Endothelial cell of umbilical vein (primary cell): Measurements from ENCODE around the gene VSTM4. TPM values are rescaled to one million over a fixed set of nuclear protein-coding genes. Genes with fewer than 3 reads are reported as not detected.

ENCODE experiments used
- BruUV-seq: library from RNA; stranded (reverse); fragments of 400-500 nt; replicated peaks from 2 replicates; lab custom pipeline; 2021; lab: Mats Ljungman, UMichigan
- CTCF ChIA-PET: fragments of 300-600, 350-600 bp; sonication (Branson Sonifier 250); formaldehyde crosslinking; loops from one replicate; lab custom pipeline; 2021; ENCODE audit warnings: antibody characterized with exemption, inconsistent platforms; lab: Charles Lee
- POLR2A ChIA-PET: fragments of 300-600, 350-600 bp; sonication (Branson Sonifier 250); formaldehyde crosslinking; loops from one replicate; lab custom pipeline; 2021; ENCODE audit warnings: antibody characterized with exemption, inconsistent platforms; lab: Charles Lee
- DNase-seq: peaks from one replicate; pipeline ENCODE4 v3.0.0-alpha.2; 2011; ENCODE audit warnings: low read depth, low spot score
- FAIRE-seq: peaks from 2 replicates; lab custom pipeline; 2011; peaks lifted over from hg19 to GRCh38; lab: Jason Lieb, UNC
- H2AFZ ChIP-seq: 2 replicates; pipeline ENCODE4 v1.6.0; 2012; ENCODE audit warnings: low read depth, low read length, control low read depth, inconsistent platforms
- H3K27ac ChIP-seq: 2 replicates; pipeline ENCODE4 v1.5.1; 2011; ENCODE audit warnings: low read depth, mild to moderate bottlenecking, control low read depth, low read length, moderate library complexity; ENCODE audit not compliant: insufficient read depth
- H3K27me3 ChIP-seq, 2 experiments: 2 replicates each; pipeline versions ENCODE4 v1.6.0 to v1.6.1; 2011; ENCODE audit warnings: low read length in 2 of 2, mixed read lengths in 1 of 2; ENCODE audit not compliant: control insufficient read depth in 2 of 2, insufficient read depth in 2 of 2
- H3K36me3 ChIP-seq, 2 experiments: 2 replicates in 1 of 2; 3 replicates in 1 of 2; pipeline ENCODE4 v1.5.1; 2011; ENCODE audit warnings: low read length in 2 of 2, mild to moderate bottlenecking in 1 of 2, moderate library complexity in 1 of 2; ENCODE audit not compliant: control insufficient read depth in 2 of 2, insufficient read depth in 2 of 2; ENCODE audit errors: extremely low read depth in 1 of 2
- H3K4me1 ChIP-seq: 3 replicates; pipeline ENCODE4 v1.5.1; 2011; ENCODE audit warnings: mild to moderate bottlenecking, low read length; ENCODE audit not compliant: control insufficient read depth, insufficient read depth; ENCODE audit errors: extremely low read depth
- H3K4me2 ChIP-seq: 2 replicates; pipeline ENCODE4 v1.6.1; 2011; ENCODE audit warnings: low read length, control low read depth, mixed read lengths; ENCODE audit not compliant: insufficient read depth
- H3K4me3 ChIP-seq, 3 experiments: fragments of 200-600 bp in 1 of 3; sonication (generic), shearing (Covaris generic) in 1 of 3; replicated peaks in 1 of 3; 2 replicates each; pipeline ENCODE4 v1.5.1; 2011 to 2016; ENCODE audit warnings: control low read depth in 3 of 3, low read length in 3 of 3, mild to moderate bottlenecking in 2 of 3, inconsistent platforms in 1 of 3, low read depth in 1 of 3, moderate library complexity in 1 of 3; ENCODE audit not compliant: insufficient read depth in 1 of 3
- H3K79me2 ChIP-seq: 2 replicates; pipeline ENCODE4 v1.6.0; 2012; ENCODE audit warnings: low read length, inconsistent platforms; ENCODE audit not compliant: control insufficient read depth, insufficient read depth
- H3K9ac ChIP-seq: replicated peaks from 2 replicates; pipeline ENCODE3; 2011; ENCODE audit warnings: low read length, control low read depth; ENCODE audit not compliant: insufficient read depth; ENCODE audit errors: extremely low read depth
- H3K9me1 ChIP-seq: replicated peaks from 3 replicates; pipeline ENCODE4 v1.6.0; 2011; ENCODE audit warnings: mild to moderate bottlenecking, low read length; ENCODE audit not compliant: control insufficient read depth, insufficient read depth; ENCODE audit errors: extremely low read depth
- H3K9me3 ChIP-seq: replicated peaks from 2 replicates; pipeline ENCODE4 v1.5.1; 2012; ENCODE audit warnings: low read length, inconsistent platforms; ENCODE audit not compliant: control insufficient read depth, insufficient read depth
- H4K20me1 ChIP-seq: replicated peaks from 2 replicates; pipeline ENCODE3; 2011; ENCODE audit warnings: mild to moderate bottlenecking, low read length; ENCODE audit not compliant: control insufficient read depth, insufficient read depth; ENCODE audit errors: extremely low read depth
- EZH2 ChIP-seq: IDR thresholded peaks from 2 replicates; pipeline ENCODE4 v1.6.1; 2012; ENCODE audit warnings: borderline replicate concordance, low read depth, mild to moderate bottlenecking, moderate library complexity, low read length, inconsistent platforms; ENCODE audit not compliant: severe bottlenecking
- FOS ChIP-seq: IDR thresholded peaks from 2 replicates; pipeline ENCODE4 v1.6.1; 2011; ENCODE audit warnings: mild to moderate bottlenecking, low read length, moderate library complexity, borderline replicate concordance; ENCODE audit not compliant: insufficient read depth
- GATA2 ChIP-seq: IDR thresholded peaks from 2 replicates; pipeline ENCODE4 v1.7.0; 2011; ENCODE audit warnings: low read depth, mild to moderate bottlenecking, moderate library complexity, mixed read lengths, low read length; ENCODE audit not compliant: insufficient read length, insufficient read depth
- JUN ChIP-seq: IDR thresholded peaks from 2 replicates; pipeline ENCODE4 v1.6.1; 2011; ENCODE audit warnings: borderline replicate concordance, low read depth; ENCODE audit not compliant: insufficient read length, insufficient read depth
- MYC ChIP-seq: IDR thresholded peaks from one replicate; pipeline ENCODE4 v1.6.1; 2011; ENCODE audit warnings: mild to moderate bottlenecking, low read depth, low read length
- POLR2A ChIP-seq: IDR thresholded peaks from 2 replicates; pipeline ENCODE4 v1.6.1; 2012; ENCODE audit warnings: low read depth, mild to moderate bottlenecking, control low read depth, low read length
- POLR2AphosphoS5 ChIP-seq: IDR thresholded peaks from 2 replicates; pipeline ENCODE4 v1.6.1; 2012; ENCODE audit warnings: low read depth, mild to moderate bottlenecking, control low read depth, low read length, moderate library complexity; ENCODE audit not compliant: insufficient read depth
- dilution Hi-C: fragments of 300-500 bp; cut with MboI; formaldehyde crosslinking; loops from one replicate; pipeline ENCODE4 v1.15.0; 2019; ENCODE audit warnings: low sequenced_read_pairs; ENCODE audit not compliant: extremely low pct_ligation_motif_present
- intact Hi-C: fragments of 100-400 bp; cut with micrococcal nuclease; formaldehyde crosslinking; loops from one replicate; pipeline ENCODE4 v1.10.0; 2022
- polyA plus RNA-seq, 4 experiments: library from polyadenylated mRNA; depleted of rRNA in 3 of 4; stranded (reverse) in 3 of 4; unstranded in 1 of 4; fragments of >200 nt; gene quantifications; 2 replicates each; pipeline versions ENCODE4 v1.2.1 to v1.2.3, GENCODE V29; 2011 to 2012; ENCODE audit warnings: missing spikeins in 1 of 4
- total RNA-seq: library from RNA; stranded (reverse); gene quantifications from 2 replicates; pipeline ENCODE4 v1.2.3, GENCODE V29; 2021
- TF ChIP-seq, protein P1 (sequence below): IDR thresholded peaks from 2 replicates; pipeline ENCODE4 v1.6.1; 2011; ENCODE audit not compliant: insufficient read depth, insufficient read length
- TF ChIP-seq, protein P2 (sequence below), 2 donors: IDR thresholded peaks; 1 replicate in 1 of 2; 2 replicates in 1 of 2; pipeline ENCODE4 v1.5.1; 2011; ENCODE audit warnings: low read length in 2 of 2, mild to moderate bottlenecking in 2 of 2, moderate library complexity in 2 of 2, control low read depth in 1 of 2, inconsistent platforms in 1 of 2, low read depth in 1 of 2; ENCODE audit not compliant: insufficient read depth in 1 of 2; ENCODE audit errors: extremely low read depth in 1 of 2

VSTM4 gene
- total and polyA plus RNA-seq, 2 donors (not counting 3 experiments of a cell fraction or from before 2014, with no cell fraction given) = 0.07 TPM

GRCh38 chr10:49154641-49155040 is 39.3 kb upstream of the VSTM4 start:
- Histone ChIP-seq H3K9me3 (no peaks in the 10 kb centered on the region), H3K9ac (no peak overlapping the region), H3K4me3 (no peak overlapping the region), H2AFZ (no peak overlapping the region), H3K4me1 (no peaks in the 10 kb centered on the region), H3K4me2 (no peak overlapping the region), H3K9me1 (no peaks in the 10 kb centered on the region), H4K20me1 (no peaks in the 10 kb centered on the region), H3K27me3 (peaks cover 0 to 5% of the 10 kb centered on the region in 2 experiments), H3K36me3 (no peaks in the 10 kb centered on the region), H3K79me2 (no peaks in the 10 kb centered on the region), H3K27ac (no peak overlapping the region)
- DNase-seq (no peak), FAIRE-seq (no peak)
- dilution Hi-C loops = no loop called here
- intact Hi-C loops = no loop called here
- POLR2A ChIA-PET = no interaction called here
- BruUV-seq = no TSS peak
- TF ChIP-seq JUN = no peak
- TF ChIP-seq POLR2AphosphoS5 = no peak
- CTCF ChIA-PET = interaction anchor here (2.0 kb wide), 1 partner anchor 10 kb away, joined by 9 read pairs; no protein-coding TSS in a partner anchor

DNA sequence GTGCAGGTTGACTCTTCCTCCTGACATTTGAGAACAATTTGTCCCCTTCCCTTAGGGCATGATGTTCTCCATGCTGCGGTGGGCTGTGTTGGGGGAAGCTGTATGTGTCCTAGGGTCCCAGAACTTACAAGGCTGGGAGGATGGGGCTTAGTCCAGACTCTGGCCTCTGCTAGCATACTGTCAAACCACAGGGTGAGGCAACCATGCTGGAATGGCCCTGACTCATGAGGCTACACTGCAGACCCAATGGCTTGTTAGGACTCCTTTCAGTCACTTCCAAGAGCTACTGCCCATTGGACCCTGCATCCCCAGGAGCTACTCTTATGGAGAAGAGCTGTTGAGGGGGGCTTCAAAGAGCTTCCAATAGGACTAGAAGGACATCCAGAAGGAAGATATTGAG is 38.6 kb upstream of the VSTM4 start:
- no peaks in the 10 kb centered on the region for H4K20me1 ChIP-seq
- FAIRE-seq (no peak), DNase-seq (no peak)
- intact Hi-C loops = no loop called here
- ChIA-PET POLR2A (no interaction called here), CTCF (no interaction called here)
- H3K9ac ChIP-seq = no peak overlapping the region
- H3K9me1 ChIP-seq = no peaks in the 10 kb centered on the region
- dilution Hi-C loops = no loop called here
- H2AFZ ChIP-seq = no peak overlapping the region
- BruUV-seq = no TSS peak
- TF ChIP-seq POLR2A (no peak), JUN (no peak), MYC (no peak), EZH2 (no peak), GATA2 (no peak), FOS (no peak), POLR2AphosphoS5 (no peak)
- TF ChIP-seq, protein P1, sequence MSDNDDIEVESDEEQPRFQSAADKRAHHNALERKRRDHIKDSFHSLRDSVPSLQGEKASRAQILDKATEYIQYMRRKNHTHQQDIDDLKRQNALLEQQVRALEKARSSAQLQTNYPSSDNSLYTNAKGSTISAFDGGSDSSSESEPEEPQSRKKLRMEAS = no peak
- TF ChIP-seq, protein P2, sequence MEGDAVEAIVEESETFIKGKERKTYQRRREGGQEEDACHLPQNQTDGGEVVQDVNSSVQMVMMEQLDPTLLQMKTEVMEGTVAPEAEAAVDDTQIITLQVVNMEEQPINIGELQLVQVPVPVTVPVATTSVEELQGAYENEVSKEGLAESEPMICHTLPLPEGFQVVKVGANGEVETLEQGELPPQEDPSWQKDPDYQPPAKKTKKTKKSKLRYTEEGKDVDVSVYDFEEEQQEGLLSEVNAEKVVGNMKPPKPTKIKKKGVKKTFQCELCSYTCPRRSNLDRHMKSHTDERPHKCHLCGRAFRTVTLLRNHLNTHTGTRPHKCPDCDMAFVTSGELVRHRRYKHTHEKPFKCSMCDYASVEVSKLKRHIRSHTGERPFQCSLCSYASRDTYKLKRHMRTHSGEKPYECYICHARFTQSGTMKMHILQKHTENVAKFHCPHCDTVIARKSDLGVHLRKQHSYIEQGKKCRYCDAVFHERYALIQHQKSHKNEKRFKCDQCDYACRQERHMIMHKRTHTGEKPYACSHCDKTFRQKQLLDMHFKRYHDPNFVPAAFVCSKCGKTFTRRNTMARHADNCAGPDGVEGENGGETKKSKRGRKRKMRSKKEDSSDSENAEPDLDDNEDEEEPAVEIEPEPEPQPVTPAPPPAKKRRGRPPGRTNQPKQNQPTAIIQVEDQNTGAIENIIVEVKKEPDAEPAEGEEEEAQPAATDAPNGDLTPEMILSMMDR (IDR thresholded peaks at IDR 0.05; ENCODE audit: extremely low read depth in 1 of 2, insufficient read depth in 1 of 2, low read depth in 1 of 2, low read length in 2 of 2) = no peak
- H3K27me3 ChIP-seq = peaks cover 0 to 5% of the 10 kb centered on the region in 2 experiments
- H3K4me2 ChIP-seq = no peak overlapping the region
- no peaks in the 10 kb centered on the region for H3K79me2 ChIP-seq
- H3K4me1 ChIP-seq = no peaks in the 10 kb centered on the region
- no peaks in the 10 kb centered on the region for H3K36me3 ChIP-seq
- H3K9me3 ChIP-seq = no peaks in the 10 kb centered on the region
- no peak overlapping the region for H3K27ac ChIP-seq
- H3K4me3 ChIP-seq = no peak overlapping the region
